HPDE6-E6E7 (cell line): ENCODE measurements around the gene FBXO40.

Experiments used
- DNase-seq: peaks from one replicate; pipeline ENCODE4 v3.0.0; 2011; ENCODE audit warnings: missing footprints; ENCODE audit errors: extremely low spot score

The FBXO40 gene

DNA sequence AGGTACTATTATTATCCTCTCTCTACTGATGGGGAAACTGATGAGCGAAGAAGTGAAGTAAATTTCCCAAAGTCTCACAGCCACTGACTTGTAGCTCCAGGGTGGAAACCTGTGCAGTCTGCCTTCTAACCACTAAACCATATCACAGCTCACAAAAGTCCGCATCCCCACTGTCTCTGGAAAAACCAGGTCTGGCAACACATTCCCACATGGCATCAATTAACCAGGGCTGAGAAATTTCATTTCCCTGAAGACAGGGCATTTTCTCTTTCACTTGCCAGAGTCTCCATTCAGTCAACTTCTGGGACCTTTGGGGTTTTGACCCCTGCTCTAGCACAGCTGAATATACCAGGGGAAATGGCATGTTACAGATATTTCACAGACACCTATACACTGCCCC lies 26.5 kb downstream of the FBXO40 start:
- DNase-seq: no peak

DNA sequence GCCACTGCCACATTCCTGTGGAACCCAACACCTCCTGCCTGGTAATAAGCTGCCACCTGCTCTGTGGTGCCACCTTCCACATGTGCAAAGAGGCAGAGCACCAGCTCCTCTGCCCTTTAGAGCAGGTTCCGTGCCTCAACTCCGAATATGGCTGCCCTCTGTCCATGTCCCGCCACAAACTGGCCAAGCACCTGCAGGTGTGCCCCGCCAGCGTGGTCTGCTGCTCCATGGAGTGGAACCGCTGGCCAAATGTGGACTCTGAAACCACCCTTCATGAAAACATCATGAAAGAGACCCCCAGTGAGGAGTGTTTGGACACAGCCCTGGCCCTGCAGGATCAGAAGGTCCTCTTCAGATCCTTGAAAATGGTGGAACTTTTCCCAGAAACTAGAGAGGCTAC lies 28.3 kb downstream of the FBXO40 start:
- DNase-seq: no peak

DNA sequence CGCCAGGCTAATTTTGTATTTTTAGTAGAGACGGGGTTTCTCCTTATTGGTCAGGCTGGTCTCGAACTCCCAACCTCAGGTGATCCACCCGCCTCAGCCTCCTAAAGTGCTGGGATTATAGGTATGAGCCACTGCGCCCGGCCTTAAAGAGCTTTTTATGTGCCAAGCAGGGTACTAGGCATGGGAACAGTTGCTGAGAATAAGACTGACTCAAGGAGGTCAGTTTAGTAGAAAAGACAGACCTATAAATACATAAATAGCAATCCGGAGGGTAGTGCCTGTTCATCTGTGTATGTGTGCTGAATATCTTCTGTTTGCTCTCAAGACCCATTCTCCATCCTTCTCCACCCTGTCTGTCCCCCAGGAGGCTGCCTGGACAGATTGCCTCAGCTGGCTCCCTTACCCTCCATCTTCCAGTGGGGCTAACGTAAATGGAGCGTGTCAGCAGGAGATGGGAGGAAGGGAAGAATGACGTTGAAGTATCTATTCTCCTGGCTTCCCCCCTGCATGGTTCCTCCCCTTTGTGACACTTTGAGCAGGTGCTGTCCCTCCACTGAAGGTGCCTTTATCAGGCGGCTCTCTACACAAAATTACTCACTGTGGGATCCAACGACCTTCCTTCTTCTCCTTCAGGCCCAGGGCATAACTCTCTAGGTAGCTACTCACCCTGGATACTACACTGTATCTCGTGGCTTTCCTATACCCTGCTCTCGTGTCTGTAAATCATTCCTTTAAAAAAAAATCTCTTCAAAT lies 31.1 kb downstream of the FBXO40 start:
- DNase-seq: no peak

DNA sequence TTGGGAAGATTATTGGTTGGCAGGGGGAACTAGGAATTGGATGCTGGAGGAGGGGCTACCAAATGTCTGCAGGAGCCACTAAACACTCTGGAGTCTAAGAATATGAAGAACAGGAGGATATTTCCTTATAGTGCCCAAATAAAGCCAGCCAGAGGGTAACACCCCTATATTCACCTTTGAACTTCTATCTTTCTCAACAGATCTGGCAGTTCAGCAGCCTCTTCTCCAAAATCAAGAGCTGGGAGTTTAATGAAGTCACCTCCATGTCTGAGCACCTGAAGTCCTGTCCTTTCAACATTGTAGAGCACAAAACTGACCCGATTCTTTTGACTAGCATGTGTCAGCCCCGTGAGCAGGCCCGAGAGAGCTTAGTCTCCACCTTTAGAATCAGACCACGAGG lies 33.3 kb downstream of the FBXO40 start:
- no peak for DNase-seq

DNA sequence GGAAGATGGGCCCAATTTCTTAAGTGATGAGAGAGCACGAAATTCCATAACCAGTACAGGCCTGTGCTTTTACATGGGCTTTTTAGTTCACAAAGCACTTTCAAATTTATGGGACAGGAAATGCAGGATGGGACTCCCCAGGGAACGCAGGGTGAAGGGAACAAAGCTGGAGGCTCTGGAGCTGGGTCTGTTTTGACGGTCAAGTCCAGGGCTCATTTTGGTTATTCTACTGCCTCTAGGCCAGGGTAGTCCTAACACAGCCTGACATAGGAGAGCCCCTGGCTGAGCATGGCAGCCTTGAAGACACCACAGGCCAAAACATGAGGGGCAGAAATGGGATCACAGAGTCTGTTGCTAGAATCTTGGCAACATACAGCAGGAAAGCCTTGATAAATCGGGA lies 34.0 kb downstream of the FBXO40 start:
- no peak for DNase-seq

DNA sequence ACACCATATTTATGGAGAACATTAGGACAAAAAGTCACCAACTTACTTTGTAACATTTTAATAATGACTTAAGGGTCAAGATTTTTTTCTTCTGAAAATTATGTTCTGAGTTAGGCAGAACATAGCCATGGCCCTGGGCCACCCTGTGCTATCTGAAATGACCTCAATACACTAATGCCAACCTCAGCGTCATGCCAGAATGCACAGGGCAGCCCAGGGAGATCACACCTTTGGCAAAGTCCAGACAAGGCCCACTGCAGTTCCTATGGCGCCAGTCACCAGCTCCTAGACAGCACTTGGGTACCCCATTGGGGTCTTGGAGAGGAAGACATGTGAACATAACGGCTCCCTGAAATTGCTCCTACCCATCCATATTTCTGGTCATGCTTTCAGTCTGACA lies 34.4 kb downstream of the FBXO40 start:
- no peak for DNase-seq

DNA sequence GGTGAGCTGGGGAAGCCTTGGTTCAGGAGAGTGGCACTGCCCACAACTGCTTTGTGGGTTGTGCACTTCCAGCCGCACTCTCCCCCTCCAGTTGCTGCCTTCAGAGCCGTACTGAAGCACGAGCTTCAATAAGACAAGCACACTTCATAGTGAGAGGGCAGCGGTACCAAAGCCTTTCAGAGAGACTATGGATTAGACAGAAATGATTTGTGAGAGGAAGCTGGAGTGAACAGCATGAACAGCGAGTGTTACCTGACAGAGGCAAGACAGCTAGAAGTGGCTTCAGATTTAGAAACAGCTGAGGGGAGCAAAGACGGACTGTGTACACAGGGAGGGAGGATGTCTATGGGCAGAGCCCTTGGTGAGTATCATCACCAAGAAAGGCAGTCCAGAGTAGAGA lies 36.4 kb downstream of the FBXO40 start:
- no peak for DNase-seq

DNA sequence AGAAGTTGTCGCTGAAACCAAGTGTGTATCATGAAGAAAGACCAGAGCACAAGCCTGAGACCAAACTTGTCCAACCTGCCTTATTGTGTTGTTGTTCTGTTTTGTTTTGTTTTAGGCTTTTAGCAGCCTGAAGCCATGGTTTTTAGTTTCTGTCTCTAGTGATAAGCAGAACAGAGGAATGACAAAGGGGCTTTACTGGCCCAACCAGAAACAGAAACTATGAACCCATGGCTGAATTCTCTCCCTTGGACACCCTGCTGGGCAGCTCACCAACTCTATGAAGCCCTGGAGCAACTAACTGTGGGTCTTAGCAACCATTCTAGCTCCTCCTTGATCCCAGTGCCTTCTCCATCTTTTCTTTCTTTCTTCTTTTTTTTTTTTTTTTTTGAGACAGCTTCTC lies 37.2 kb downstream of the FBXO40 start:
- no peak for DNase-seq

DNA sequence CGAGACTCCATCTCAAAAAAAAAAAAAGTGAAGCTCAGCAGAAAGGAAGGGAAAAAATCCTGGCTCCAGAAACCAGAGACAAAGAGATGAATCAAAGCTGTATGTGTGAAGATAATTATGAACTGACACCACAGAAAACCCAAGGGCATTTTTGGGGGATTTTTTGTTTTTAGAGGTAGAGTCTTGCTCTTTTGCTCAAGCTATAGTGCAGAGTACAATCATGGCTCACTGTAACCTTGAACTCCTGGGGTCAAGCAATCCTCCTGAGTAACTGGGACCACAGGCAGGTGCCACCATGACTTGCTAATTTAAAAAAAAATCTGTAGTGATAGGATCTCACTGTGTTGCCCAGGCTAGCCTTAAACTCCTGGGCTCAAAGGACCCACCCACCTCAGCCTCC lies 44.7 kb downstream of the FBXO40 start:
- no peak for DNase-seq

DNA sequence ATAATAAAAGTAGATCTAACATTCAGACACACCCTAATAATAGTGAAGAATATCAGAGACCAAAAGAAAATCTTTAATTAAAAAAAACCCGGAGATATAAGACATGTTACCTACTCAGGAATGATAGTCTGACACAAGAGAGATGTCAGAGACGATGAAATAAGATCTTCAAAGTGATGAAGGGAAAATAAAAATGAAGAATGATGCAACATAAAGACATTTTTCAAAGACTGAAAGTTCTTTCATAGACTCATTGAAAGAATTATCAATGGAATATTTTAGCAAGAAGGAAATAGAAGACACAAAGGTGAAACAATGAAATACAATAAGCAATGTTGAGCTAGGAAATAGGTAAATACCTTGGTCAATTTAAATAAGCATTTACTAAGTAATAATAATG lies 47.9 kb downstream of the FBXO40 start:
- DNase-seq: no peak

DNA sequence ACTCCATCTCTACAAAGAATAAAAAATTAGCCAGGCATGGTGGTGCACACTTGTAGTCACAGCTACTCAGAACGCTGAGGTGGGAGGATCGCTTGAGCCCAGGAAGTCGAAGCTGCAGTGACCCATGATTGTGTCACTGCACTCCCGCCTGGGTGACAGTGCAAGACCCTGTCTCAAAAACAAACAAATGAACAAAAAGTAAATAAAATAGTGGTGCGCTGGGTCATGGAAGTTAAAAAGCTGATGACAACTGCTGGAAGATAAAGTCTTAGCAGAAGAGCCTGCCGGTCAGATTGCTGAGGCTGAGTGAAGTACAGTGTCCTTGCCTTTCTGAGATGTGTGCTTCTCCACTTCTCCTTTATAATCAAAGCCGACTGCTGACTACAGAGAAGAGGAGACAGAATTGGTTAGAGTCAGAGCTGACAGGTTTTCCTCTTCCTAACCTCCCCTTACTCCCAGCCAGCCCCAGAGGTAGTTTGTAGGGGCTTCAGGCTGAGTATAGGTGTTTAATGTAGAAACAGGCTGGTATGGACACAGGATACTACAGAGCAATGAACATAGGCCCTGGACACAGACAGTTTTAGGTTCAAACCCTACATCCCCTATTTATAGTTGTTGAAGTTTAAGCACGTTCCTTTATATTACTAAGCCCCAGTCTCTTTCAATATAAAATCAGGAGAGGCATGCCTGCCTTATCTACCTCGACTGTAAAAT lies 49.6 kb downstream of the FBXO40 start:
- DNase-seq: no peak

DNA sequence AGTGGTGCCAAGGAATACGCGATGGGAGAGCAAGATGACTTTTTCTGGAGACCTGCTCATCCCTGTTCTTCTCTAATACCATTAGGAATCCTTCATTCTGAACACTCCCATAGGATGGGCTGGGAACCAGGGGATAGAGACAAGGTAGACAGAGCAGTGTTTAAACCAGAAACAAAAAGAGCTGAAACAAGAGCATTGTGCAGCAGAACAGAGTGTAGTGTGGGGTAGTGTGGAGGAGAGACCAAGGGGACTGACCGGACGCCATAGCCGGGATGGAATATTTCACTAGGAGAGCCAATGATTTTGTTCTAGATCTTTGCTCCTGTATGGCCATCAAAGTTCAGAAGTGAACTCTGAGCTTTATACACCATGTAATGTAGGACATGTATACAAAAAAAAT lies 51.9 kb downstream of the FBXO40 start:
- DNase-seq: no peak

DNA sequence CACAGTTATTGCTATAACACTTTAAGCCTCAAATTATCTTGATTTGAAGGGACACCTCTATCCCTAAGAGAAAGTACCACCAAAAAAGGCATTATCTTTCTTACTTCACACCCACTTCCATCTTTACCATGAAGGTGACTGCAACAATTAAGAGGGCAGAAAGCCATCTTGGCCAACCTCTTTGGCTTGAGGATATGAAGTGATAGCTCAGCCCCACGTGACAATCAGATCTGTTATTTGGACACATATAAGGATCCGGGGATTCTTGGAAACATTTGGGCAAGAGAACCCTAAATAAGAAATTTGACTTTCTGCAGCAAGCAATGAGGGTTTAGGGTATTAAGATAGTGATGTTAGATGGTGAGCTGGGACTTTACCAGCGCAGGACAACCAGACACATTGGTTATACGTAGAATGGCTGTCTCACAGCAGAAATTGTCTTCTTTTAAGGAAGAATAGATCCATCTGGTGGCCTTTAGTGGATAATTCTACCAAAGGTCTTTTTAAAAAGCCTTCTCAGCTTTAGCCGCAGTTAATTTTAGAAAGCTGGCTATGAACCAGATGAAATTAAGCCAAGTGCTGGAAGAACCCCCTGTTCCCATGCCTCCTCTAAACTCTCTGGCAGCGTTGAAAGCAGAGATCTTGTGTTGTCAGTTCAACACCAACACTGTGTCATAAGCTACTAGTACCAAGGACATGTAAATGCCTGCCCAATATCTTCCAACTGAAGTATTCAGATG lies 55.2 kb downstream of the FBXO40 start:
- DNase-seq: no peak

DNA sequence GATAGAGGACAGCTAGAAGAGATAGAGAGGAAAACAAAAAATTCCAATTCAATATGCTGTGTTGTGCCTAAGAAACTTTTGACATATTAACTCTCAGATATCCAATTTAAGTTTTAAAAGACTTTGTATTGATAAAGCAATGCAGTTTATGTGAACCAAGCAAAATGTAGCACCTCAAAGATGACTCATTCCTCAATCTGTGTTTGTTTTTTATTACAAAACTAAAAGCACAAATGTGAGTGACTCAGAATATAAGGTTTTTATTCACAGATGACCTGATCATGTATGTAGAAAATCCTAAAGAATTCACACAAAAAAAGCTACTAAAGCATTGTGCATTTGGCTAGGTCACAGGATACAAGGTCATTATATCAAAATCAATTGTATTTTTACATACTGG lies 56.5 kb downstream of the FBXO40 start:
- peak; percentile 26 for DNase-seq

DNA sequence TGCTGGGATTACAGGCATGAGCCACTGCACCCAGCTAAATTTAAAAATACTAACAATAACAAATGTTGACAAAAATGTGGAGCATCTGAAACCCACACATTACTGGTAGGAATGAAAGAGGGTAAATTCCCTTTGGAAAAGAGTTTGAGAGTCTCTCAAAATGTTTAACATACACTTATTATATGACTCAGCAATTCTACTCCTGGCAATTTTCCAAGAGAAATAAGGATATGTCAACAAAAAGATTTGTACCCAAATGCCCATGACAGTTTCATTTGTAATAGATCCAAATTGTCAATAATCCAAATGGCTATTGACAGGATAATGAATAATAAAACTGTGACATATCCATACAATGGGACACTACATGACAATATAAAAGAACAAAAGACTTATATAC lies 58.5 kb downstream of the FBXO40 start:
- DNase-seq: no peak

DNA sequence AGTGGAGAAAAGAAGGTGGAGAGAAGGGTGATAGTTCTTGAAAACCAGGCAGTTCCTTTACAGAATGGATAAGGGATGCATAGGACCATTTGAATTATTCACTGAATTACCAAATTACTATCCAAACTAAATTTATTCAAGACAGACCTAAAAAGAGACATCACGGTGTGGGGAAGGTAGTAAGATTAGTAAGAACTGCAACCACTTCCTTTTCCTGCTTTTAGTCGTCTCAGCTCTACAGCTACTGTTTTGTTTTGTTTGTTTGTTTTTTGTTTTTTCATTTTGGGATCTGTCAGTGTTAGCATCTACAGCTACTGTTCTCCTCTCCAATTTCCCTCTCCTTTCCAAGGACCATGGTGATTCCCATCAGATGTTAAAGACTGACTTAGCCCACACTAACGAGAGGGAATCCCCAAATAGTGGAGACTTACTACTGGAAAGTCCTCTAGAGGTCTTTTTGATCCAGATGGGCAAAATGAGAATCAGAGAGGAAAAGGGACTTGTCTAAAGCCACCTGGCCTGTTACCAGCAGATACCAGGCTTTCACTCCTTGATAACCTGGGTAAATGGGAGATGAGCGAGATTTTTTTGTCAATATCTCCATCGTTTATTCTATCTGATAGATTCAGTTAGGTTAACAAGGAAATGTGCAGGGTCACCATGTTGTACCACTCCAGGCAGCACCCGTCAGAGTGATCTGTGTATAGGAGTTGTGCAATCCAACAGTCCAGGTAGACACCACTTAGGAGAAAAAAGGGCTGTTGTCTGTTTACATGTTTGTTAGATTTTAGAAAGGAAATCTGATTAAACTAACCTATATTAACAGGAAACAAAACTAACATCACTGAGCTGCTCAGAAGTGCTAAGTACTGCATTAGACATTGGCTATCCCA lies 61.6 kb downstream of the FBXO40 start:
- no peak for DNase-seq

DNA sequence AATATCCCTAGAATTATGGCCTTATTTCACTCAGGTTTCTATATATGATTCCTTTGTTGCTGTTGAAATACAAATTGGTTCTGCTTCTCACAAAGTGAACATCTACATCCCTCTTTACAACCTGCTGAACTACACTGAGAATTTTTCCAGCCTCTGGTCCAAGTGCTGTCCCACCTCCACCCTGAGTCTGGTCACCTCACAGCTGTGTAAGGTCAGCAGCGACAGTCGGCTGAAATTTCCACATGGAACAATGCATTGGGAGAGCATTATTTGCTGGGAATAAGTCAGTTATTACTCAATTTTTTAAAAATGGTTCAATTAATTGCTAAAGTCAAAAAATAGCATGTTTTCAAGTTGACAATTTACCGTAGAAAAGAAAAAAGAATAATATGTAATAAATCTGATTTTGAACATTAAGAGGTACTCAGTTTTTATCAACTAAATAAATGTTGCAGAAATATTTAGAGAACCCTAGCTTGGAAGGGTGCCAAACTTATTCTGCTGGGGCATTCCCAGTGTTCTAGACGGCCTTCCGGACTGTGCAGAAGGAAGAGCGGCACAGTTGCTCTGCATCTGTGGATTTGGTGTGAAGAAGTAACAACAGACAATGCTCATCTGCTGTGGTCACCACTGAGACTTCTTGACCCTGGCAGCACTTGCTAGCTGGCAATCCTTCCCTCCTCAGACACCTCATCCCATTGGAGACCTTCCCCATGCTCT lies 65.7 kb downstream of the FBXO40 start:
- DNase-seq: no peak

DNA sequence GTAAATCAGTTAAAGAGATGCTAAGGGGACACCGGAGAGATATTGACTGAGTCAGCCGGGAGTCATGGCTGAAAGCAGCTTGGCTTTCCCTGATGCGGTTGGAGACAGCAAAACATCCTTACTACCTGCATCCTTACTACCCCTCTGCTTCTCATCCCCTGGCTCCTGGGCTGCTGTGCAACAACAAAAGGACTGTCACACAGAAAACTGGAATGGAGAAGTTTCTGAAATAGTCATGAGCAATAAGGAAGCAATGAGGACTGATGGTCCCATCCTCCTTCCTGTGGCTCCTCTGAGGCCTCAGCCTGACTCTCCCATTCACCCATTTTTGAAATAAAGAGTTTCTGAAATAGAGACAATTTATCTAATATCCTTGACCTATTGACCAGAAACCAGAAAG lies 66.4 kb downstream of the FBXO40 start:
- no peak for DNase-seq

DNA sequence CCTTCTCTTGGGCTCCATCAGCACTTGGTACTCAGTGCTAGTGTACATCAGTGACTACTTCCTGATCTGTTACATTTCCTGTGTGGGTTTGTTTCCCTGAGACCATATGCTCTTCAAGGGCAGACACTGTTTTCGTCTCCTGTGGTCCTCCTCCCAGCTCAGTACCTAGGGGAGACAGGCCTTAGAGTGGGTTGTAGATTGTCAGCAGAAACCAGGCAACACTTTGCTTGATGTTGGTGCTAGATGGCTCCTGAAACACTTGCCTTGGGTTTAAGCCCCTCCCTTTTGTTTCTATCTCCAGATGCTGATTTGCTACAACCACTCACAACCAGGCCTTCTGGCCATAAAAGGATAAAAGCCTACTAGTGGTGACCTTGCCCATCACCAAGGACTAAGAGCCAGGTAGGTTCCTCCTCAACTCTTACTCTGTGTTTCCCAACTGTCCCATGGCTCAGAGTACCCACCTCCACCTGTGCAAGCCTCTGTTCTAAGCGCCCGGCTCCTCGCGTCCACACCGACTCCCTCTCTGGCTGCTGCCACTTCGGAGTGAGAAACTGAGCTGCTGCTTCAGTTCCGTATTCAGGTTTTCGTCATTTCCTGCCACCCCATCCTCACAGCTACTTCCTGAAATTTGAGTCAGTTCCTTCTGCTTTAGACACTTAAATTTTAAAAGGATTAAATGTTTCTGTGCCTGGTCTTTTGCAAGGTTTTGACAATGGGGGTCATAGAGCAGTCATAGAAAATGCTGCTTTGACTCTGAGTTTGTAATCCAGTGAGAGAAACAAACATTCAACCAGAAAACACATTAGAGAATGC lies 67.4 kb downstream of the FBXO40 start, which contains the start of gene HCLS1:
Gene HCLS1 (minus strand): TSS at position 548 of the 816 bp plus-strand sequence. CDS start 2,556 bp downstream, outside the sequence.
- no peak for DNase-seq

DNA sequence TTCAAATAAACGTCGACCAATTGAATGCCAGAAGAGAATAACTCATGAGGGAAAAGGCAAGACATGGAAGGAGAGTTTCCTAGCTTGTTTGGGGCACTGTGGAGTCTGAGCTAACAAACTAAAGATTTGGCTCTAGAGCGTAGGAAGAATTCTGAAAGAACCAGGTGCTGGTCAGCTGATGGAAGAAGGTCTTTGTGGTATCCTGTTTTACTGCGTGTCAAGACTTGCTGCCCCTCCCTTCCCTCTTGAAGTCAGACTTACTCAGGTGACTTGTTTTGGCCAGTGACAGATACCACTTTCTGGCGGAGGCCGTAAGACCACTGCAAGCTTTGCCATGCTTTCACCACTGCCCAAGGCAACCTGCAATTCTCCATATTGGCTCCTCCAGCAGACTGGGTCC lies 68.2 kb downstream of the FBXO40 start:
- DNase-seq: peak; percentile 53
